ENCODE results near the gene KLHL40.

DNA sequence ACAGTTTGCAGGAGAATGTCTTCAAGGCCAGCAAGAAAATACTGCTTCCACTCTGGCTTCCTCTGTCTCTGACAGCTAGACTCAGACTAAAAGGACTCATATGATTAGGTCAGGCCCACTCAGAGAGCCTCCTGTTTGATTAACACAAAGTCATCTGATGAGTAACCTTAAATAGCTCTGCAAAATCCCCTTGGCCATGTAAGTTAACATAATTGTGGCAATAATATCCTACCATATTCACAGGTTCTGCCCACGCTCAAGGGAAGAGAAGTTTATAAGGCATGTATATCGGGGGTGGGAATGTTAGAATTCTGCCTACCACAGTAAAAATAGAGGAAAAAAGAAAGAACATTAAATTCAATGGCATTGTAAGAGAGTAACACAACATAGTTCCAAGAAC is 37.9 kb downstream of the KLHL40 start:
- TF ChIP-seq, protein P1, sequence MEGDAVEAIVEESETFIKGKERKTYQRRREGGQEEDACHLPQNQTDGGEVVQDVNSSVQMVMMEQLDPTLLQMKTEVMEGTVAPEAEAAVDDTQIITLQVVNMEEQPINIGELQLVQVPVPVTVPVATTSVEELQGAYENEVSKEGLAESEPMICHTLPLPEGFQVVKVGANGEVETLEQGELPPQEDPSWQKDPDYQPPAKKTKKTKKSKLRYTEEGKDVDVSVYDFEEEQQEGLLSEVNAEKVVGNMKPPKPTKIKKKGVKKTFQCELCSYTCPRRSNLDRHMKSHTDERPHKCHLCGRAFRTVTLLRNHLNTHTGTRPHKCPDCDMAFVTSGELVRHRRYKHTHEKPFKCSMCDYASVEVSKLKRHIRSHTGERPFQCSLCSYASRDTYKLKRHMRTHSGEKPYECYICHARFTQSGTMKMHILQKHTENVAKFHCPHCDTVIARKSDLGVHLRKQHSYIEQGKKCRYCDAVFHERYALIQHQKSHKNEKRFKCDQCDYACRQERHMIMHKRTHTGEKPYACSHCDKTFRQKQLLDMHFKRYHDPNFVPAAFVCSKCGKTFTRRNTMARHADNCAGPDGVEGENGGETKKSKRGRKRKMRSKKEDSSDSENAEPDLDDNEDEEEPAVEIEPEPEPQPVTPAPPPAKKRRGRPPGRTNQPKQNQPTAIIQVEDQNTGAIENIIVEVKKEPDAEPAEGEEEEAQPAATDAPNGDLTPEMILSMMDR (conservative IDR thresholded peaks at IDR 0.05 in 1 of 2, IDR thresholded peaks at IDR 0.05 in 1 of 2; ENCODE audit: extremely low read depth in 1 of 2, insufficient read depth in 1 of 2, low read depth in 1 of 2, low read length in 2 of 2) = no peak
- no peak for TF ChIP-seq EZH2 (IDR thresholded peaks at IDR 0.05; ENCODE audit: borderline replicate concordance, low read length)
